Mesenchymal stem cell (in vitro differentiated cells and primary cell): ENCODE data around the gene WNK1.

Source experiments
- DNase-seq: peaks from one replicate; pipeline ENCODE4 v3.0.0-alpha.2; 2013
- H2AFZ ChIP-seq: one replicate; pipeline ENCODE4 v1.6.1; 2013; ENCODE audit warnings: low read depth, mild to moderate bottlenecking, control low read depth, inconsistent platforms, low read length, moderate library complexity
- H2AK5ac ChIP-seq: 2 replicates; pipeline ENCODE4 v1.6.1; 2013; ENCODE audit warnings: low read length, moderate library complexity, mild to moderate bottlenecking, inconsistent platforms; ENCODE audit not compliant: severe bottlenecking
- H2BK120ac ChIP-seq: one replicate; pipeline ENCODE4 v1.6.1; 2013; ENCODE audit warnings: low read depth, mild to moderate bottlenecking, inconsistent platforms, low read length, moderate library complexity
- H2BK12ac ChIP-seq, 2 experiments: one replicate each; pipeline ENCODE4 v1.6.1; 2013; ENCODE audit warnings: inconsistent platforms in 2 of 2, low read length in 2 of 2, mild to moderate bottlenecking in 2 of 2, moderate library complexity in 2 of 2, control low read depth in 1 of 2
- H2BK15ac ChIP-seq: one replicate; pipeline ENCODE4 v1.6.1; 2013; ENCODE audit warnings: mild to moderate bottlenecking, low read depth, inconsistent platforms; ENCODE audit not compliant: poor library complexity, severe bottlenecking
- H2BK5ac ChIP-seq: 2 replicates; pipeline ENCODE4 v1.6.1; 2013; ENCODE audit warnings: low read depth, mild to moderate bottlenecking, low read length, control low read depth, inconsistent platforms; ENCODE audit not compliant: poor library complexity, severe bottlenecking
- H3K14ac ChIP-seq, 2 experiments: one replicate each; pipeline ENCODE4 v1.6.1; 2013; ENCODE audit warnings: inconsistent platforms in 2 of 2, low read length in 2 of 2, control low read depth in 1 of 2, mild to moderate bottlenecking in 1 of 2, moderate library complexity in 1 of 2
- H3K18ac ChIP-seq, 2 experiments: one replicate each; pipeline ENCODE4 v1.6.1; 2013; ENCODE audit warnings: inconsistent platforms in 2 of 2, low read length in 2 of 2, control low read depth in 1 of 2, low read depth in 1 of 2, mild to moderate bottlenecking in 1 of 2
- H3K23ac ChIP-seq, 2 experiments: one replicate each; pipeline ENCODE4 v1.6.1; 2013; ENCODE audit warnings: inconsistent platforms in 2 of 2, low read length in 2 of 2, mild to moderate bottlenecking in 2 of 2, moderate library complexity in 2 of 2, control low read depth in 1 of 2
- H3K27ac ChIP-seq: 2 replicates; pipeline ENCODE4 v1.5.1; 2013; ENCODE audit warnings: mild to moderate bottlenecking, moderate library complexity, low read length, control low read depth, inconsistent platforms; ENCODE audit not compliant: poor library complexity, severe bottlenecking
- H3K27me3 ChIP-seq, 2 experiments: 2 replicates each; pipeline versions ENCODE4 v1.6.1 to v1.7.0; 2013; ENCODE audit warnings: low read length in 2 of 2, mild to moderate bottlenecking in 2 of 2, moderate library complexity in 2 of 2, control low read depth in 1 of 2, inconsistent platforms in 1 of 2; ENCODE audit not compliant: control insufficient read depth in 1 of 2, insufficient read depth in 1 of 2
- H3K36me3 ChIP-seq, 2 experiments: 2 replicates each; pipeline versions ENCODE4 v1.6.1 to v1.7.0; 2013; ENCODE audit warnings: low read length in 2 of 2, control low read depth in 1 of 2, inconsistent platforms in 1 of 2, low read depth in 1 of 2, mild to moderate bottlenecking in 1 of 2; ENCODE audit not compliant: insufficient read depth in 2 of 2, control insufficient read depth in 1 of 2
- H3K4ac ChIP-seq, 2 experiments: one replicate each; pipeline ENCODE4 v1.6.1; 2013; ENCODE audit warnings: inconsistent platforms in 2 of 2, low read length in 2 of 2, mild to moderate bottlenecking in 2 of 2, moderate library complexity in 2 of 2, control low read depth in 1 of 2, low read depth in 1 of 2
- H3K4me1 ChIP-seq: 2 replicates; pipeline ENCODE4 v1.6.1; 2013; ENCODE audit warnings: low read depth, low read length, control low read depth; ENCODE audit not compliant: control insufficient read depth, insufficient read depth
- H3K4me2 ChIP-seq: 2 replicates; pipeline ENCODE4 v1.6.1; 2013; ENCODE audit warnings: low read length, mild to moderate bottlenecking, inconsistent platforms; ENCODE audit not compliant: poor library complexity, severe bottlenecking
- H3K4me3 ChIP-seq, 2 experiments: 2 replicates each; pipeline versions ENCODE4 v1.5.1 to v1.7.0; 2013; ENCODE audit warnings: low read length in 2 of 2, mild to moderate bottlenecking in 2 of 2, control low read depth in 1 of 2, low read depth in 1 of 2; ENCODE audit not compliant: insufficient read depth in 1 of 2
- H3K79me1 ChIP-seq: replicated peaks from 2 replicates; pipeline ENCODE4 v1.6.1; 2013; ENCODE audit warnings: mild to moderate bottlenecking, control low read depth, low read length, inconsistent platforms; ENCODE audit not compliant: poor library complexity, severe bottlenecking
- H3K9ac ChIP-seq: 2 replicates; pipeline ENCODE4 v1.7.0; 2013; ENCODE audit warnings: mild to moderate bottlenecking, low read length, moderate library complexity
- H3K9me3 ChIP-seq: 2 replicates; pipeline ENCODE4 v1.7.0; 2013; ENCODE audit warnings: mild to moderate bottlenecking, low read length; ENCODE audit not compliant: control insufficient read depth
- H4K8ac ChIP-seq: one replicate; pipeline ENCODE4 v1.6.1; 2013; ENCODE audit warnings: inconsistent platforms, mild to moderate bottlenecking, low read length, moderate library complexity
- H4K91ac ChIP-seq: one replicate; pipeline ENCODE4 v1.6.1; 2013; ENCODE audit warnings: mild to moderate bottlenecking, low read length, inconsistent platforms
- WGBS: methylation state at CpG from one replicate; pipeline ENCODE4 v1.1.7; 2013; ENCODE audit warnings: mixed read lengths; 5-methylcytosine and 5-hydroxymethylcytosine counted together

Gene WNK1

DNA sequence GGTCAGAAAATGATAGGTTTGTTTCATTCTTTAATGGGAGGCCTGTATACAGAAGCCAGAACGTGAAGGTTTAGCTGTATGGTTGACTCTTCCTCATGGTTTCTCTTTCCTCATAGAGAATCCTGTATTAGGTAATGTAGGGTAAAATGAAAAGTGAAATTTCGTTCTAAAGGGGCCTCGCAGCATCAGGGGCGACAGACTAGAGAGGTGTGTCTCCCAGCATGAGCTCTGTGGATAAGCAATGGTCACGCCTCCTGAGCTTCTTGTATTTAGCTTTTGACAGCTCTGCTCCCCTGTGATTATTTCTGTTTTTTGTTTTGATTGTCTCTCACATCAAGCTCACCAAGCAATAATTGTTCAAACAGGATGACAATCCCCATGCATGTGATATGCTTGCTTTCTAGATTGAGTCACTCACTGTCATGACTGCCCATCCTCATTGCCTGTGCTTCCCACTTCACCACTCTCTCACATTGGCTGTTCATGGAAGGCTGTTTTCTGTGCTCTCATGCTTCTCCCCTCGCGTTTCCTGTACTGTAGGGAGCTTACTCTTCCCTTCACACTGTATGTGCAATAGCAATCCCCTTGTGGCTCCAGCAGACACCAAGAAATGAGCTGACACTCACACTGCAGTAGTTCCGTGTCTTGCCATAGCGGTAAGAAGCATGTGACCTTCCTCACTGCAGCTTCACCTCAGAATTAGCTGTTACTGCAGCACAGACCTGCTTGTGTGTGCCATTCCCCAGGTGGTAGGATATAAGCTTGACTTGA lies 153.1 kb downstream of the WNK1 start:
- Histone ChIP-seq H3K14ac (no peak overlapping the region), H2BK5ac (no peak overlapping the region), H3K4me2 (no peak overlapping the region), H2AK5ac (no peak overlapping the region), H3K9ac (no peak overlapping the region), H4K91ac (no peak overlapping the region), H3K9me3 (no peaks in the 10 kb centered on the region), H3K4ac (no peak overlapping the region), H2BK120ac (no peak overlapping the region), H2BK15ac (no peak overlapping the region), H3K36me3 (peaks cover 35 to 97% of the 10 kb centered on the region in 2 experiments), H3K79me1 (peaks cover 26% of the 10 kb centered on the region), H3K23ac (no peak overlapping the region), H2AFZ (no peak overlapping the region), H3K4me1 (peaks cover 8% of the 10 kb centered on the region), H3K27ac (peak overlapping the region; percentile 9), H4K8ac (no peak overlapping the region), H3K18ac (no peak overlapping the region), H3K4me3 (no peak overlapping the region), H3K27me3 (no peaks in the 10 kb centered on the region), H2BK12ac (no peak overlapping the region)
- 91% methylated on average over 9 of the region's 9 CpGs for WGBS
- DNase-seq: no peak

DNA sequence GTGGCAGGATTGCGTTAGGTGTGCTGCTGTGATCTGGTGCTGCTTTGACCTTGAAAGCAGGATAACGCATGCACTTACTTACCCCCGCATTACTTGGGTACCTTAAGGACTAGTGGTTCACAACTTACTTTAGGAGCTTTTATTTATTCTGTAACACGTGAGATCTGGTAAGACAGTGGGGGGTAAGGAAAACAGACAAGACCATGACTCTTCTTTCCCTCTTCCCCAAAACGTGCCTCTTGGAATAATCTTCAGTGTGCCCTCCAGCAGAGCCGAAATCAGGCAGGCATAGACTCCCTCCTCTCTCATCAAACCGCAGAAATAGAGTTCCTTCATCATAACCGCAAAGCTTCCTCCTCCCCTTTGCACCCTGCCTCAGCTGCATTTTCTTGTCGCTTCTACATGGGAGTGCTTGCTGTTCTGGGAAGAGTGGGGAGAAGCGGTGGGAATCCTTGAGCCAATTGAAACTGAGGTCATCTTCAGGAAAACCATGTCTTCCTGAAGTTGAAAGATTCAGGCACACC lies 153.7 kb downstream of the WNK1 start:
- Histone ChIP-seq H3K36me3 (peaks cover 33 to 97% of the 10 kb centered on the region in 2 experiments), H3K23ac (no peak overlapping the region), H2BK12ac (no peak overlapping the region), H2AFZ (no peak overlapping the region), H3K4ac (no peak overlapping the region), H2AK5ac (no peak overlapping the region), H4K8ac (no peak overlapping the region), H3K79me1 (peaks cover 26% of the 10 kb centered on the region), H3K9me3 (no peaks in the 10 kb centered on the region), H3K18ac (no peak overlapping the region), H3K27ac (peak overlapping the region; percentile 14), H3K4me1 (peaks cover 8% of the 10 kb centered on the region), H2BK120ac (no peak overlapping the region), H3K4me3 (no peak overlapping the region), H3K14ac (no peak overlapping the region), H3K27me3 (no peaks in the 10 kb centered on the region), H3K4me2 (no peak overlapping the region), H4K91ac (no peak overlapping the region), H3K9ac (no peak overlapping the region), H2BK15ac (no peak overlapping the region), H2BK5ac (no peak overlapping the region)
- 97% methylated on average over 4 of the region's 10 CpGs for WGBS
- DNase-seq: no peak

DNA sequence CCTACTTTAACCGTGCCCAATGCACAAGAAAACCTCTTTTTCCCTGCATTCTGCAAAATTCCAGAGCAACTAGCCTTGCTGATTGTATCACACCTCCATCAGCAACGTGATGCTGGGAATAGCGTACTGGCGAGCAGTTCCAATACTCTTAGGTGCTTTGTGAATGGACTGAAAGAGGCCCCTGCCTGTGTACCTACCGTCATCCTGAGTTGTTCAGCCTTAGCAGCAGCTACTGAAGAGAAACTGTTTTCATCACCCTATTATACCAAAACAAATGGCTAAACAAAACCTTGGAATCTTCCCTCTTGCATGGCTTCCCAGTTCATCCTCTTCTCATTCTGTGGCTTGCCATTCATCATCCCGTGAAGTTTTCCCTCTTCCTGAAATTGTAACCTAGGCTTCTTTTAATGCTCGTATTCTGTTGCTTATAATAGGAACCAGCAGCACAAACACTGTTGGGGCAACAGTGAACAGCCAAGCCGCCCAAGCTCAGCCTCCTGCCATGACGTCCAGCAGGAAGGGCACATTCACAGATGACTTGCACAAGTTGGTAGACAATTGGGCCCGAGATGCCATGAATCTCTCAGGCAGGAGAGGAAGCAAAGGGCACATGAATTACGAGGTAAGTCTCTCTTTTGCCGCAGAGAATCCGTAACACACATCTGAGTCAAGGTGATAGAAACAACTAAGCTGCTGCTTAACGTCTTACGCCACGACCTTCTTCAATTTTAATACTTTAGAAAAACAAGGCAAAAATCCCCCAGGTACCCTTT lies 155.2 kb downstream of the WNK1 start:
- H3K9ac ChIP-seq: no peak overlapping the region
- no peak overlapping the region for H3K4me3 ChIP-seq
- WGBS: 91% methylated on average over 16 of the region's 16 CpGs
- H3K9me3 ChIP-seq: no peaks in the 10 kb centered on the region
- no peak overlapping the region for H2AFZ ChIP-seq
- peak overlapping the region; percentile 7 for H2AK5ac ChIP-seq
- H2BK12ac ChIP-seq: peak overlapping the region in 1 of 2 experiments; percentile 1
- H4K8ac ChIP-seq: no peak overlapping the region
- no peak overlapping the region for H3K14ac ChIP-seq
- no peaks in the 10 kb centered on the region for H3K27me3 ChIP-seq
- no peak overlapping the region for H2BK15ac ChIP-seq
- no peak overlapping the region for H3K4ac ChIP-seq
- peaks cover 8% of the 10 kb centered on the region for H3K4me1 ChIP-seq
- no peak overlapping the region for H3K4me2 ChIP-seq
- H4K91ac ChIP-seq: no peak overlapping the region
- H3K23ac ChIP-seq: no peak overlapping the region
- H3K27ac ChIP-seq: no peak overlapping the region
- no peak overlapping the region for H3K18ac ChIP-seq
- peaks cover 20% of the 10 kb centered on the region for H3K79me1 ChIP-seq
- no peak overlapping the region for H2BK5ac ChIP-seq
- H3K36me3 ChIP-seq: peaks cover 29 to 96% of the 10 kb centered on the region in 2 experiments
- H2BK120ac ChIP-seq: no peak overlapping the region
- no peak for DNase-seq

DNA sequence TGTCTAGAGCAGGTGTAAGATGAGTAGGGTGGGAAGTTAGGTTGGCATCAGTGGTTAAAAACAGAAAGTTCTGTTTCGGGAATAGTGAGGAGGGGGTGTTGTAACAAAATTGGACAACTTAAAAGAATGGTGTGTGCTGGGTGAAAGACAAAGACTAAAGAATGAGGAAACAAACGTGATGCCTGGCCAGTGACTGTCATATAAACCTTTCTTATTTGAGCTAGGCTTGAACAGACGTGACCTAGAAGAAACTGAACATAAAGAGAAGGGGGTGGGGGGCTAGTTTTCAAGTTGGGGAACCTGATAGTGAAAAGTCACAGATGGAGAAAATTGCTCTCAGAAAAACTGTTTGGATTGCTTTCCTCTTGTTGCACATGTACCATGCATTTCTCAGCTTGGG lies 157.5 kb downstream of the WNK1 start:
- no peak overlapping the region for H3K4me2 ChIP-seq
- no peak overlapping the region for H4K91ac ChIP-seq
- H3K4ac ChIP-seq: no peak overlapping the region
- peaks cover 28 to 96% of the 10 kb centered on the region in 2 experiments for H3K36me3 ChIP-seq
- H3K4me1 ChIP-seq: peaks cover 17% of the 10 kb centered on the region
- H2BK5ac ChIP-seq: no peak overlapping the region
- no peak overlapping the region for H2BK12ac ChIP-seq
- DNase-seq: no peak
- H3K9me3 ChIP-seq: no peaks in the 10 kb centered on the region
- H3K79me1 ChIP-seq: peaks cover 14% of the 10 kb centered on the region
- no peak overlapping the region for H2AFZ ChIP-seq
- WGBS: 95% methylated on average over 3 of the region's 3 CpGs
- no peak overlapping the region for H4K8ac ChIP-seq
- H2AK5ac ChIP-seq: no peak overlapping the region
- no peak overlapping the region for H3K9ac ChIP-seq
- H3K23ac ChIP-seq: no peak overlapping the region
- H2BK120ac ChIP-seq: no peak overlapping the region
- no peak overlapping the region for H2BK15ac ChIP-seq
- H3K4me3 ChIP-seq: no peak overlapping the region
- no peak overlapping the region for H3K14ac ChIP-seq
- H3K27me3 ChIP-seq: no peaks in the 10 kb centered on the region
- H3K18ac ChIP-seq: no peak overlapping the region
- peak overlapping the region; percentile 34 for H3K27ac ChIP-seq
